Measurements from ENCODE around the gene LIMA1.

DNA sequence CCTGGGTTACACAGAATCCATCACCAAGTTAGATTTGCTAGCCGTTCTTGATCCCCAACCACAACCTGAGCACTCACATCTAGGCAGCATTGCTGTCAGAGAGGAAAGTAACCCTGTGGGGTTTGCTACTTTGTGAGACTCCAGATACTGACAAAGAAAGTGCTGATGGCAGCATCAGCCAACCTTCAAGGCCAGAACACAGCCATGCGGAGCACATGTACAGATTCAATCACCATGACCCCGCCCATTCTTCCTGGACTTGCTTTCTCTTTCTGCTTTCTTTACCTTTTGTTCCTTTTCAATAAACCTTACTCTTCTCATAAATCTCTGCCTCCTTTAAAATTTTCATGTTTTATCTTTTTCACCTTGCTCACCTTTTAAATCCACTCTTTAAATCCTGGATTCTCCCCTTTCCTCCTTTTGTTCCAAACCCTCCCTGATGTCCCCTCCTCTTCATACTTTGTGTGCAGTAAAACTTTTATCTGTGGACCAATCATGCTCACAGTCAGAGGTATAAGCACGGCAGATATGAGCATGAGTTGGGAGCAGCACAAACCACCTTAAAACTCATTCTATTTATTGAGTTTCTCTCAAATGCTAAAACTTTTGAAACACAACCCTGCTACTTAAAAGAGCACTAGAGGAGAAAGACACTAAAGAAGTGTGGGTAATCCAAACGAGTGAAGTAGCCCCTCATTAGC is 94.3 kb downstream of the LIMA1 start:
- TF ChIP-seq, protein P1, sequence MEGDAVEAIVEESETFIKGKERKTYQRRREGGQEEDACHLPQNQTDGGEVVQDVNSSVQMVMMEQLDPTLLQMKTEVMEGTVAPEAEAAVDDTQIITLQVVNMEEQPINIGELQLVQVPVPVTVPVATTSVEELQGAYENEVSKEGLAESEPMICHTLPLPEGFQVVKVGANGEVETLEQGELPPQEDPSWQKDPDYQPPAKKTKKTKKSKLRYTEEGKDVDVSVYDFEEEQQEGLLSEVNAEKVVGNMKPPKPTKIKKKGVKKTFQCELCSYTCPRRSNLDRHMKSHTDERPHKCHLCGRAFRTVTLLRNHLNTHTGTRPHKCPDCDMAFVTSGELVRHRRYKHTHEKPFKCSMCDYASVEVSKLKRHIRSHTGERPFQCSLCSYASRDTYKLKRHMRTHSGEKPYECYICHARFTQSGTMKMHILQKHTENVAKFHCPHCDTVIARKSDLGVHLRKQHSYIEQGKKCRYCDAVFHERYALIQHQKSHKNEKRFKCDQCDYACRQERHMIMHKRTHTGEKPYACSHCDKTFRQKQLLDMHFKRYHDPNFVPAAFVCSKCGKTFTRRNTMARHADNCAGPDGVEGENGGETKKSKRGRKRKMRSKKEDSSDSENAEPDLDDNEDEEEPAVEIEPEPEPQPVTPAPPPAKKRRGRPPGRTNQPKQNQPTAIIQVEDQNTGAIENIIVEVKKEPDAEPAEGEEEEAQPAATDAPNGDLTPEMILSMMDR (conservative IDR thresholded peaks at IDR 0.05; ENCODE audit: low read depth, low read length) = no peak
- TF ChIP-seq BHLHE40 (IDR thresholded peaks at IDR 0.05; ENCODE audit: low read depth, low read length) (no peak), RCOR1 (IDR thresholded peaks at IDR 0.05; ENCODE audit: insufficient replicate concordance, low read length) (no peak), POLR2A (IDR thresholded peaks at IDR 0.05; ENCODE audit: low read depth, low read length) (no peak)

Data from IMR-90 (cell line).